GM12872 (cell line): Measurements from ENCODE around the gene GRM8.

Experiments
- TF ChIP-seq, protein P1 (sequence below): IDR thresholded peaks from 3 replicates; pipeline ENCODE4 v1.5.1; 2011; ENCODE audit warnings: low read depth, mild to moderate bottlenecking, low read length, moderate library complexity; ENCODE audit not compliant: insufficient read depth

The GRM8 gene

DNA sequence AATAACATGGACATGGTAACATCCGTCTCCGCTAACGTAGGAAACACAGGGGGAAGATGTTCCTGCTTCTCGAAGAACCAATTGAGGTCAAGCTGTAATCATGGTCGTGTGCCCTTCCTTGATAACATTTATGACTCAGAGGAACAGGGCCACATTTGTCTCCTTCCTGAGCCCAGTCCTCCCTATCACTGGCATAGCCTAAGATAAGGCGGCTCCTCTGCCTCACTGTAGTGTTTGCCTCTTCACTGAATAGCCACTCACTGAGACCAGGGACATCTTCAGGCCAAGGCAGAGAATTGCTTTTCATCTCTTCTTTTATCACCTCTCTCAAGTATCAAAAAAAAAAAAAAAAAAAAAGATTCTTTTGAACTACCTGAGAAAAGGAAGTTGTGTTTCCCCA is 5.4 kb upstream of the GRM8 start:
- TF ChIP-seq, protein P1, sequence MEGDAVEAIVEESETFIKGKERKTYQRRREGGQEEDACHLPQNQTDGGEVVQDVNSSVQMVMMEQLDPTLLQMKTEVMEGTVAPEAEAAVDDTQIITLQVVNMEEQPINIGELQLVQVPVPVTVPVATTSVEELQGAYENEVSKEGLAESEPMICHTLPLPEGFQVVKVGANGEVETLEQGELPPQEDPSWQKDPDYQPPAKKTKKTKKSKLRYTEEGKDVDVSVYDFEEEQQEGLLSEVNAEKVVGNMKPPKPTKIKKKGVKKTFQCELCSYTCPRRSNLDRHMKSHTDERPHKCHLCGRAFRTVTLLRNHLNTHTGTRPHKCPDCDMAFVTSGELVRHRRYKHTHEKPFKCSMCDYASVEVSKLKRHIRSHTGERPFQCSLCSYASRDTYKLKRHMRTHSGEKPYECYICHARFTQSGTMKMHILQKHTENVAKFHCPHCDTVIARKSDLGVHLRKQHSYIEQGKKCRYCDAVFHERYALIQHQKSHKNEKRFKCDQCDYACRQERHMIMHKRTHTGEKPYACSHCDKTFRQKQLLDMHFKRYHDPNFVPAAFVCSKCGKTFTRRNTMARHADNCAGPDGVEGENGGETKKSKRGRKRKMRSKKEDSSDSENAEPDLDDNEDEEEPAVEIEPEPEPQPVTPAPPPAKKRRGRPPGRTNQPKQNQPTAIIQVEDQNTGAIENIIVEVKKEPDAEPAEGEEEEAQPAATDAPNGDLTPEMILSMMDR = no peak

DNA sequence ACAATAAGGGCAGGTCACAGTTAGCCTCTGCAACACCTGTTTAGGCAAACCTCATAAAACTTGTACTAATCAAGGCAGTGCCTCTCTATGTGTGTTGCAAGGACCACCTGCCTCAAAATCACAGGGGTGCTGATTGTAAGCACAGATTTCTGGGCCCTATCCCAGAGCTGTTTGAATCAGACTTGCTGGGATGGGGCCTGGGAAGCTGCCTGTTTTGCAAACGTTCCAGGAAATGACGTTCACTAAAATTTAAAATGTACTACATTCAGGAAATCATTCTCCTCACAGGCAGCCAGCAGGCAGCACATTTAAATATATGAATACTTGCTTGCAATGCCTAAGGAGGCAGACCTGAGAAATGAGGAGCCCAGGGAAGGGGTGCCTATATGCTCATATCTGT is 4.3 kb upstream of the GRM8 start:
- TF ChIP-seq, protein P1 = no peak

GRCh38 chr7:127256041-127256725 is 3.4 kb upstream of the GRM8 start:
- TF ChIP-seq, protein P1 = no peak

- TF ChIP-seq, protein P1 = no peak
Measured at GRCh38 chr7:127254163-127254684, 1.5 kb upstream of the GRM8 start.

DNA sequence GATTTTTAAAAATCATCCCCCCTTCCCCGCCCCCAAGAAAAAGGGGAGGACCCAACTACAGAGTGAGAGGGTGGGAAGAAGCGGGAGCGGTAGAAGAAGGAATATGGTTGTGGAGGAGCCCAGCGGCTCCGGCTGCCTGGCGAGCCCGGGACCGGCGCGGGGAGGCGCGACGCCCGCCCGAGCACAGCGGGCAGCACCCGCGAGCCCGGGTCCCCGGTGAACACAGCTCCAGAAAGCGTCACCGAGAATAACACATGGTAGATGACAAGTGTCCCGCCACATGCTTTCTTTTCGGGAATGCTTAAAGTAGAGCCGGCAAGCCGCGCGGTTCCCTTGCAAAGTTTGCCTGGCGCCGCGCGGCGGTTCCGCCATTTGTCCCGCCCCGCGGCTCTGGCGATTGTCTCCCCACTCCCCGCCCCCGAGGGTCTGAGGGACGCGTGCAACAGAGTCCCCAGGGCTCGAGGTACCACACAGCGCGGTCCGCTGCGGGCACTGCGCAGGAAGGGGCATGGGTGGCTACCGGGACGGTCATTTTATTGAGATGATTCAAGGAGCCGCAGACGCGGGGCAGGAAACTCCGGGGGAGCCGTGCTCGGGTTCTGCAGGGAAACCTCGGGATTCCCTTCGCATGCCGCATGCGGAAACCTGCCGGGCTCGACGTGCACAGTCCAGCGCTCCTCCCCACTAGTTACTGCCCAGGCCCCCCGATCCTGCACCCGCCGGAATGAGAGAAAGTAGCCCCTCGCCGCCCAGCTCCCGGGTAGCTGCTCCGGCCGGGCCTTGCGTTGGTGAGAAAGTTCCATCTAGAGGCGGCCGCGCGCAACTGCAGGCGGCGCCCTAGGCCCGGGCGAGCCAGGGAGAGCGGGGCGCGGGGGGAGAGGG is 781 bp upstream of the GRM8 start:
- TF ChIP-seq, protein P1 = peak; percentile 80

- TF ChIP-seq, protein P1 = 0 out of 3 replicates have a peak, but pooled peaks have one; percentile 2
Measured at GRCh38 chr7:127252377-127252713, 396 bp downstream of the GRM8 start.
